Small intestine (tissue), 16 donors: ENCODE measurements around the gene GCNT2. TPM values are rescaled to one million over a fixed set of nuclear protein-coding genes. Genes with fewer than 3 reads are reported as not detected.

Source experiments
- DNase-seq, 2 donors: peaks; one replicate each; pipeline versions ENCODE4 v3.0.0 to v3.0.0-alpha.2; 2013
- FAIRE-seq: peaks from 2 replicates; lab custom pipeline; 2012; peaks lifted over from hg19 to GRCh38; lab: Jason Lieb, UNC
- H3K27ac ChIP-seq, 3 donors: one replicate each; pipeline ENCODE4 v1.5.1; 2013; ENCODE audit warnings: low read length in 2 of 3, mild to moderate bottlenecking in 2 of 3, control low read depth in 1 of 3, inconsistent platforms in 1 of 3, low read depth in 1 of 3, moderate library complexity in 1 of 3
- H3K27me3 ChIP-seq, 3 donors: one replicate each; pipeline ENCODE4 v1.6.1; 2013; ENCODE audit warnings: low read length in 3 of 3, inconsistent platforms in 1 of 3; ENCODE audit not compliant: control insufficient read depth in 3 of 3, insufficient read depth in 3 of 3
- H3K36me3 ChIP-seq, 3 donors: one replicate each; pipeline ENCODE4 v1.6.1; 2013; ENCODE audit warnings: low read length in 3 of 3, inconsistent platforms in 1 of 3, low read depth in 1 of 3, mild to moderate bottlenecking in 1 of 3, moderate library complexity in 1 of 3; ENCODE audit not compliant: control insufficient read depth in 3 of 3, insufficient read depth in 2 of 3
- H3K4me1 ChIP-seq, 3 donors: one replicate each; pipeline ENCODE4 v1.6.1; 2013; ENCODE audit warnings: low read length in 2 of 3, inconsistent platforms in 1 of 3, low read depth in 1 of 3, mild to moderate bottlenecking in 1 of 3, moderate library complexity in 1 of 3; ENCODE audit not compliant: control insufficient read depth in 3 of 3, insufficient read depth in 2 of 3
- H3K4me3 ChIP-seq, 3 donors: one replicate each; pipeline ENCODE4 v1.5.1; 2013; ENCODE audit warnings: low read length in 3 of 3, control low read depth in 1 of 3, inconsistent platforms in 1 of 3, low read depth in 1 of 3, mild to moderate bottlenecking in 1 of 3, moderate library complexity in 1 of 3
- H3K9me3 ChIP-seq, 2 donors: one replicate each; pipeline ENCODE4 v1.6.1; 2013; ENCODE audit warnings: low read depth in 1 of 2, low read length in 1 of 2; ENCODE audit not compliant: control insufficient read depth in 2 of 2, insufficient read depth in 1 of 2
- WGBS, 3 donors: extraction: QIAGEN DNeasy Blood & Tissue Kit; methylation state at CpG; one replicate each; pipeline ENCODE4 v1.1.7; 2013; 5-methylcytosine and 5-hydroxymethylcytosine counted together
- long read RNA-seq, 10 donors: transcript quantifications; one replicate each; lab custom pipeline, GENCODE V29; 2026
- polyA plus RNA-seq, 4 donors: library from polyadenylated mRNA; stranded (reverse) in 3 of 4; unstranded in 1 of 4; fragments of 200-250 nt in 3 of 4; fragments of 120-200 nt in 1 of 4; gene quantifications; one replicate each; pipeline versions ENCODE4 v1.2.1 to v1.2.3, GENCODE V29; 2013
- donor health status: healthy with polysubstance abuse.
- donor health status: control.
- donor health status: control.
- donor health status: Bipolar disorder and iron deficiency.
- donor health status: healthy.

The GCNT2 gene
- polyA plus RNA-seq, result 10 to 100 TPM in 1 of 4 donors, 1 to 10 TPM in 3; 6.5 to 39.3 (median 8.4) TPM
- long read RNA-seq, donor 1, full-length matches to known transcripts, result 10 of 18 reads
- long read RNA-seq, donor 1, partial matches to known transcripts, result 8 of 18 reads
- long read RNA-seq, donor 1, other reads (novel, unspliced or antisense), result 0 of 18 reads
- long read RNA-seq, donor 2, full-length matches to known transcripts, result 1 of 1 reads
- long read RNA-seq, donor 2, partial matches to known transcripts, result 0 of 1 reads
- long read RNA-seq, donor 2, other reads (novel, unspliced or antisense), result 0 of 1 reads
- long read RNA-seq, donor 3, full-length matches to known transcripts, result 5 of 5 reads
- long read RNA-seq, donor 3, partial matches to known transcripts, result 0 of 5 reads
- long read RNA-seq, donor 3, other reads (novel, unspliced or antisense), result 0 of 5 reads
- long read RNA-seq, donor 4, result 0 reads
- long read RNA-seq, donor 5, result 0 reads
- long read RNA-seq, donor 6, full-length matches to known transcripts, result 6 of 11 reads
- long read RNA-seq, donor 6, partial matches to known transcripts, result 5 of 11 reads
- long read RNA-seq, donor 6, other reads (novel, unspliced or antisense), result 0 of 11 reads
- long read RNA-seq, donor 7, full-length matches to known transcripts, result 10 of 10 reads
- long read RNA-seq, donor 7, partial matches to known transcripts, result 0 of 10 reads
- long read RNA-seq, donor 7, other reads (novel, unspliced or antisense), result 0 of 10 reads
- long read RNA-seq, donor 8, result 0 reads
- long read RNA-seq, donor 9, result 0 reads
- long read RNA-seq, donor 10, full-length matches to known transcripts, result 12 of 12 reads
- long read RNA-seq, donor 10, partial matches to known transcripts, result 0 of 12 reads
- long read RNA-seq, donor 10, other reads (novel, unspliced or antisense), result 0 of 12 reads

DNA sequence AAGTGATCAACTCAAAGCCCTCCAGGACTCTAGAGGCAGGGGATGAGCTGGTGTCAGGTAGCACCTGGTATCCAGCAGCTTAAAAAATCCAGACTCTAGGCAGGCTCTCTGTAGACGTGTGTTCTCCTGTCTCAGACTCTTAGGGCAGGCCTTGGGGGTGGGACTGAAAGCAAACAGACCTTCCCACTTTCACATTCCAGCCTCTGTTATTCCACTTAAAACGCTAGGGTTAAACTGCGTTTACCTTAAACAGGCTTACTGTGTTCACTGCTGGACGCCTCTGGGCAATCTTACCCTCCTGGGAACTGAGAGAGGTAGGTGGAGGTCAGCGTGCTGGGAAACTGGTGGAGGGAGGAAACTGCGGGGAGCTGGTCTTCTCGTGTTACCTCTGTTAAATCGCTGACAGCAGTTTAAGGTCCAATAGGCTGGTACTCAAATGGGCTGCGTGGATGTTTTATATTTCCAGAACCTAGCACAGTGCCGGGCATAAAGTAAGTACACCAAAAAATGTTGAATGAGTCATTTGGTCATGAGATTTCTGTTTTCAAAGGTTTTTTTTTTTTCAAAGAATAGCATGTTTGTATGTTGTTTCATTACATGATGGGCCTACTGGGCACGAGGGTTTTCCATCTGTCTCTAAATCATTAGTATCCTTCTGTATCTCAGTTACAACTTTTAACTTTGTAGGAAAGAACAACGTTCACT lies at the start of gene GCNT2:
TSS of gene GCNT2 (plus strand) at position 248 of the 705 bp plus-strand sequence. CDS start 7,561 bp downstream, outside the sequence.
- peak within 1 kb of the TSS in 1 of 3 donors; percentile 37 for H3K4me3 ChIP-seq
- peak within 1 kb of the TSS in 2 of 3 donors; percentile 3 to 92 for H3K27ac ChIP-seq
- FAIRE-seq (no peak), DNase-seq (peak; percentile 64 to 83)
- H3K9me3 ChIP-seq, result no peaks in the 10 kb centered on the region
- WGBS, 3 donors, result 13 to 26% (median 22%) methylated on average over 12 of the region's 12 CpGs
- H3K36me3 ChIP-seq, result no peaks in the 10 kb centered on the region
- peaks cover 0 to 21% (median 3%) of the 10 kb centered on the region in 3 donors for H3K4me1 ChIP-seq
- H3K27me3 ChIP-seq, result no peaks in the 10 kb centered on the region

DNA sequence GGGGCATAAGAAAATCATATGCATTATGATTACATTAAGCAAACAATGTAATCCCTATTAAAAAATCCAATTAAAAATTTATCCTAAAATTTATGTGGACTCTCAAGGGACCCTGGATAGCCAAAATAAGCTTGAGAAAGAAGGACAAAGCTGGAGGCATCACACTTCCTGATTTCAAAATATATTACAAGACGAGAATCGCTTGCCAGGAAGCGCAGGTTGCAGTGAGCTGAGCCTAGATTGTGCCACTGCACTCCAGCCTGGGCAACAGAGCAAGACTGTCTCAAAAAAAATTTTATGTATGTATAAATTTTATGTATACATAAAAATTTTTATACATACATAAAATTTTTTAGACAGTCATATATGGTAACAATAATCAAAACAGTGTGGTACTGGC lies 48.5 kb upstream of the GCNT2 start:
- Histone ChIP-seq H3K36me3 (no peaks in the 10 kb centered on the region), H3K27me3 (peaks cover 0 to 8% (median 7%) of the 10 kb centered on the region in 3 donors), H3K4me3 (no peak overlapping the region), H3K4me1 (no peaks in the 10 kb centered on the region), H3K27ac (no peak overlapping the region), H3K9me3 (peaks cover 0 to 4% of the 10 kb centered on the region in 2 donors)
- 75 to 90% (median 89%) methylated on average over 3 of the region's 3 CpGs for WGBS, 3 donors
- FAIRE-seq (no peak), DNase-seq (no peak)

DNA sequence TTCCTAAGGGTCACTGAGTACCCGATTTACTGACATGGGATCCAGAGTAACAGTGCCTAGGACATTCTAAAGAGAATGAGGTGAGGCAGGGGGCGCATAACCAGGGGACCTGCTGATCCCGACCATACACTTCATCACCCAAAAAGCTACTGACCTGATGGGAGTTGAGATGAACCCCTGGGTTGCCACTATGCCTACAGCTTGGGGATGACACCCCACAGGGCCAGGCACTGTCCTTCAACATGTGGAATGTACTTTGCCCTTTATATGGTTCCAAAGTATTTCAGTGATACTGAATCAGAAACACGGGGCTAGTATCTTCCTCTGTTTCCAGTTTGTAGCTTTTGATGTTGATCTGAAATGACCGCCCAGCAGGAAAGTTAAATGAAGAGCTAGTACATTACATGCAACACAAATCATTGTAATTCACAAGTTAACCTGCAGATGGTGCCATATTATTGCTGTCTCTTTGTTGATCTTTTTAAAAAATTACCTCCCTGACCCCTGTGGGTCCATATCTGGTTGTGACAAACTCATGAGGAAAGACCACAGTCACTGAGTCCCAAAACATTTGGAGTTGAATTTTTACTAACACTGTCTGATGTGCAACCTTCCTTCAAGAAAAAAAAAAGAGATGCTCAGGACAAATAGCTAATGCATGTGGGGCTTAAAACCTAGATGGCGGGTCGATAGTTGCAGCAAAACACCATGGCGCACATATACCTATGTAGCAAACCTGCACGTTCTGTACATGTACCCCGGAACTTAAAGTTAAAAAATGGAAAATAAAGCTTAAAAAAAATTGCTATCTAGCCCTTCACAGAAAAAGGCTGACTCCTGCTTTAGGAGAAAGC lies 42.7 kb upstream of the GCNT2 start:
- peak; percentile 41 to 46 for DNase-seq

DNA sequence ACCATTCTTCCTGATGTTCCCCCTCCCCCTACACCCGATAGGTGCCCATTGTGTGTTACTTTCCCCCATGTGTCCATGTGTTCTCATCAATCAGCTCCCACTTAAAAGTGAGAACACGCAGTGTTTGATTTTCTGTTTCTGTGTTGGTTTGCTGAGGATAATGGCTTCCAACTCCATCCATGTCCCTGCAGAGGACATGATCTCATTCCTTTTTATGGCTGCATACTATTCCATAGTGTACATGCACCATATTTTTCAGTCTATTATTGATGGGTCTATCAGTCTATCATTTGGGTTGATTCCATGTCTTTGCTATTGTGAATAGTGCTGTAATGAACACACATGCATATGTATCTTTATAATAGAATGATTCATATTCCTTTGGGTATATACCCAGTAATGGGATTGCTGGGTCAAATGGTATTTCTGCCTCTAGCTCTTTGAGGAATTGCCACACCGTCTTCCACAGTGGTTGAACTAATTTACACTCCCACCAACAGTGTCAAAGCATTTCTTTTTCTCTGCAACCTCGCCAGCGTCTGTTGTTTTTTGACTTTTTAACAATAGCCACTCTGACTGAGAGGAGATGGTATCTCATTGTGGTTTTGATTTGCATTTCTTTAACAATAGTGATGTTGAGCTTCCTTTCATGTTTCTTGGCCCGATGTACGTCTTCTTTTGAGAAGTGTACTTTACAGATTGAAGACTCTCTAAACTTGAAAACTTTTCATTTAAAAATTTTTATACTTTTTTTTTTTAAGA lies 41.0 kb upstream of the GCNT2 start:
- no peaks in the 10 kb centered on the region for H3K4me1 ChIP-seq
- FAIRE-seq, result no peak
- H3K27me3 ChIP-seq, result peaks cover 0 to 6% (median 0%) of the 10 kb centered on the region in 3 donors
- DNase-seq, result no peak
- H3K4me3 ChIP-seq, result no peak overlapping the region
- no peak overlapping the region for H3K27ac ChIP-seq
- no peaks in the 10 kb centered on the region for H3K9me3 ChIP-seq
- no peaks in the 10 kb centered on the region for H3K36me3 ChIP-seq
- 71 to 83% (median 83%) methylated on average over 7 of the region's 7 CpGs for WGBS, 3 donors

More for the DNA sequence above, 42.7 kb upstream of the GCNT2 start:
- no peaks in the 10 kb centered on the region for H3K4me1 ChIP-seq
- no peak overlapping the region for H3K4me3 ChIP-seq
- H3K27ac ChIP-seq, result no peak overlapping the region
- FAIRE-seq, result no peak
- H3K36me3 ChIP-seq, result no peaks in the 10 kb centered on the region
- no peaks in the 10 kb centered on the region for H3K9me3 ChIP-seq
- peaks cover 0 to 4% (median 0%) of the 10 kb centered on the region in 3 donors for H3K27me3 ChIP-seq
- 52 to 63% (median 52%) methylated on average over 10 of the region's 10 CpGs for WGBS, 3 donors

DNA sequence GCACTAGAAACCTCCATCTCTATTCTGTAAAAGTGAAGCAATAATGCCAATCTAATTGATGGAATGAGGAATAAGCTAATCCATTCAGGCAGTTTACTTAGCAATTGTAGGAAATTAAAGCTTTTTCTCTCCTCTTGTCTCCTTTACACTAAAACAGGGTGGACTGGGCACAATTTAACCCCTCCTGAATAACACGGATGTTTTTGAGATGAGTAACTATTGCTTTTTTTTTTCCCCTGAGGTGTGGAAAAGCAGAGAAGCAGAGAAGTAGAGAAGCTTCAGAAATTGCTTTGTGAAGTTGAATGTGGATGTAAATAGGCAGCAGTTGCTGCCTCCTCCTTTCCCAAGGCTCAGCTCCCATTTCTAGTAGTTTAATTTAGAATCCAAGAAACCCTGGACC lies 40.0 kb upstream of the GCNT2 start:
- no peaks in the 10 kb centered on the region for H3K4me1 ChIP-seq
- H3K4me3 ChIP-seq, result no peak overlapping the region
- DNase-seq (no peak), FAIRE-seq (no peak)
- no peaks in the 10 kb centered on the region for H3K9me3 ChIP-seq
- WGBS, 3 donors, result 46 to 79% (median 55%) methylated on average over 1 of the region's 1 CpG
- H3K27me3 ChIP-seq, result peaks cover 0 to 6% (median 0%) of the 10 kb centered on the region in 3 donors
- H3K36me3 ChIP-seq, result no peaks in the 10 kb centered on the region
- no peak overlapping the region for H3K27ac ChIP-seq

DNA sequence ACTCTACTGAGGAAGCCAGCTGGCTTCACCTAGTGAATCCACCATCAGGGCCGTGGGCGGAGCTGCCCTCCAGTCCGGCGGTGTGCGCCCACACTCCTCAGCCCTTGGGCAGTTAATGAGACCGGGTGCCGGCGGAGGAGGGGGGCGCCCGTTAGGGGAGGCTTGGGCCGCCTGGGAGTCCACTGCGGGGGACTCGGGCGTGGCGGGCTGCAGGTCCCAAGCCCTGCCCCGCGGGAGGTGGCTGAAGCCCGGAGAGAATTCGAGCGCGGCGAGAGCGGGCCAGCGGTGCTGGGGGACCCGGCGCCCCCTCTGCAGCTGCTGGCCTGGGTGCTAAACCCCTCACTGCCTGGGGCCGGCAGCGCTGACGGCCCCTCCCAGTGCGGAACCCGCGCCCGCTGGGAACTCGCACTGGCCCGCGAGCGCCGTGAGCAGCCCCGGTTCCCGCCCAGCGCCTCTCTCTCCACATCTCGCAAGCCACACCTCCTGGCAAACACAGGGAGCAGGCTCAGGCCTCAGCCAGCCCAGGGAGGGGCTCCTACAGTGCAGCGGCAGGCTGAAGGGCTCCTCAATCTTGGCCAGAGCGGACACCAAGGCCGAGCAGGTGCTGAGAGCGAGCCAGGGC lies 38.4 kb upstream of the GCNT2 start:
- H3K27ac ChIP-seq, result no peak overlapping the region
- FAIRE-seq (no peak), DNase-seq (no peak)
- H3K9me3 ChIP-seq, result no peaks in the 10 kb centered on the region
- H3K27me3 ChIP-seq, result peaks cover 0 to 3% (median 0%) of the 10 kb centered on the region in 3 donors
- no peaks in the 10 kb centered on the region for H3K36me3 ChIP-seq
- H3K4me1 ChIP-seq, result no peaks in the 10 kb centered on the region
- no peak overlapping the region for H3K4me3 ChIP-seq
- 94 to 96% (median 95%) methylated on average over 43 to 46 of the region's 46 CpGs for WGBS, 3 donors

DNA sequence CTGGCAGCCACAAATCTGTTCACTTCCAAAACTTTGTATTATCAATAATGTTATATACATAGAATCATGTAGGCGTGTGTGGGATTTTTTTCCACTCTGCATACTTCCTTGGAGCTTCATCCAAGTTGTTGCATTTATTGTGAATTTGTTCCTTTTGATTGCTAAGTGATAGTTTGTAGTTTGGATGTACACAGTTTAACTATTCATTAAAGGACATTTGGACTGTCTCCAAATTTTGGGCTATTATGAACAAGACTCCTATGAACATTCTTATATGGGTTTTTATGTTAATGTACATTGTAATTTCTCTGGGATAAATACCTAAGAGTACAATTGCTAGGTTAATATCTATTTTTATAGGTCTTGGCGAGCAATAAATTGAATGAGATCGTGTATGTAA lies 36.2 kb upstream of the GCNT2 start:
- Histone ChIP-seq H3K9me3 (no peaks in the 10 kb centered on the region), H3K27me3 (peaks cover 0 to 3% (median 0%) of the 10 kb centered on the region in 3 donors), H3K27ac (no peak overlapping the region), H3K4me1 (no peaks in the 10 kb centered on the region), H3K4me3 (no peak overlapping the region), H3K36me3 (no peaks in the 10 kb centered on the region)
- FAIRE-seq, result no peak
- WGBS, 3 donors, result 37 to 63% (median 54%) methylated on average over 3 of the region's 3 CpGs
- DNase-seq, result no peak
